CD4-positive, alpha-beta T cell treated with Interleukin-2 at 100 ng/mL for 4 hours (primary cell): Measurements from ENCODE around the gene ADAMTS14.
"Not testable (repeated sequence)": the region's sequence is repeated elsewhere in the genome, so short reads cannot be mapped to it uniquely, and the experiment has no call there.

ENCODE experiments used
- DNase-seq: peaks from one replicate; pipeline ENCODE4 v3.0.0-alpha.2; 2020; ENCODE audit warnings: low spot score

The ADAMTS14 gene

DNA sequence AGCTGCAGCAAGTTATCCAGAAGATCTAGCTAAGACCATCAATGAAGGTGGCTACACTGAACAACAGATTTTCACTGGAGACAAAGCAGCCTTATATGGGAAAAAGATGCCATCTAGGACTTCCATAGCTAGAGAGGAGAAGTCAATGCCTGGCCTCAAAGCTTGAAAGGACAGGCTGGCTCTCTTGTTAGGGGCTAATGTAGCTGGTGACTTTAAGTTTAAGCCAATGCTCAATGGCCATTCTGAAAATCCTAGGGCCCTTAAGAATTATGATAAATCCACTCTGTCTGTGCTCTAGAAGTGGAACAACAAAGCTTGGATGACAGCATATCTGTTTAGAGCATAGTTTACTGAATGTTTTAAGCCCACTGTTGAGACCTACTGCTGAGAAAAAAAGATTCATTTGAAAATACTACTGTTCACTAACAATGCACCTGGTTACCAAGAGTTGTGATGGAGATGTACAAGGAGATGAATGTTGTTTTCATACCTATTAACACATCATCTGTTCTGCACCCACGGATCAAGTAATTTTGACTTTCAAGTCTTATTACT, 13.6 kb upstream of the ADAMTS14 start:
- no peak for DNase-seq

DNA sequence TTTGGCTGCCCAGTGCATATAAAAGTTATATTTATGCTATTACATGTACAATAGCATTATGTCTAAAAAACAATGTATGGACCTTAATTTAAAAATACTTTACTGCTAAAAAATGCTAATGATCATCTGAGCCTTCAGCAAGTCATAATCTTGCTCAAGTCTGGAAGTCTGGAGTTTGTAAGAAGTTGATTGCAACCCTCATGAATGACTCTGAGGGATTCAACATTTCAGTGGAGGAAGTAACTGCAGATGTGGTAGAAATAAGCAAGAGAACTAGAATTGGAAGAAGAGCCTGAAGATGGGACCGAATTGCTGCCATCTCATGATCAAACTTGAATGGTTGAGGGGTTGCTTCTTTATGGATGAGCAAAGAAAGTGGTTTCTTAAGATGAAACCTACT, 13.0 kb upstream of the ADAMTS14 start:
- no peak for DNase-seq

DNA sequence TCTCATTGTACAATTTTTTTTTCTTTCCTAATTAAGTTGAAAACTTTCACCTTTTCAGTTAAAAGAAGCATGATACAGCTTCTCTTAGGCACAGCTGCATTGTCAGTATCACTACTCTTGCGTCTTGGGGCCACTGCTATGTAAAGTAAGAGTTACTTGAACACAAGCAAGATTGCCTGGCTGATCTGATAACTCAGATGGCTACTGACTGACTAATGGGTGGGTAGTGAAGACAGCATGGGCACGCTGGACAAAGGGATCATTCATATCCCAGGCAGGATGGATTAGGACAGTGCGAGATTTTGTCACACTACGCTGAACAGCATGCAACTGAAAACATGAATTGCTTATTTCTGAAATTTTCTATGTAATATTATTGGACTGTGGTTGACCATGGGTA, 11.6 kb upstream of the ADAMTS14 start:
- no peak for DNase-seq

GRCh38 chr10:70661623-70662361, 10.5 kb upstream of the ADAMTS14 start:
- DNase-seq = no peak

- DNase-seq = no peak
Measured at GRCh38 chr10:70662362-70663220, 9.7 kb upstream of the ADAMTS14 start.

- not testable (repeated sequence) for DNase-seq
Measured at GRCh38 chr10:70663458-70664409, 8.6 kb upstream of the ADAMTS14 start.

DNA sequence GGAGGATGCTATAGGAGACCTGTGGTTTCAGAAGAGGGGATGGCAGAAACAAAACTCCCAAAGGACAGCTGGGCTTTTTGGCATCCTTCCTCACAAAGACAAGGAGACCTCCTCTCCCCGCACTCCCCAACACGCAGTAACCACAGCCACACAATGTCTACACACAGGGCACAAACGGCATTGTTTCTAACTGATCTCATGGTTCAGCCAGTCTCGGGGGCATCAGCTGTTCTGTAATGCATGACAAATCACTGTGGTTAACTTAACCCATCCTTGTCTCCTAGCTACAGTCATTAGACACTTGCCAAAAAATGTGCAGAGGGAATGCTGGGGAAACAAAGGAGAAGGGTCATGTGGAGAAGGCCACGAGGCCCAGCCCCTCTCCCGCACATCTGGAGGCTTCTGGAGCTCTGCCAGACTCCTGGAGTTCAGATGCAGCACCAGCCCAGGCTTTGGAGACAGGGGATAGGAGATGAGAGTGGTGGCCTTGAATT, 7.6 kb upstream of the ADAMTS14 start:
- no peak for DNase-seq

- no peak for DNase-seq
Measured at GRCh38 chr10:70666960-70667798, 5.1 kb upstream of the ADAMTS14 start.

GRCh38 chr10:70667818-70668217, 4.5 kb upstream of the ADAMTS14 start:
- DNase-seq = not testable (repeated sequence)

- no peak for DNase-seq
Measured at GRCh38 chr10:70668454-70668970, 3.8 kb upstream of the ADAMTS14 start.

DNA sequence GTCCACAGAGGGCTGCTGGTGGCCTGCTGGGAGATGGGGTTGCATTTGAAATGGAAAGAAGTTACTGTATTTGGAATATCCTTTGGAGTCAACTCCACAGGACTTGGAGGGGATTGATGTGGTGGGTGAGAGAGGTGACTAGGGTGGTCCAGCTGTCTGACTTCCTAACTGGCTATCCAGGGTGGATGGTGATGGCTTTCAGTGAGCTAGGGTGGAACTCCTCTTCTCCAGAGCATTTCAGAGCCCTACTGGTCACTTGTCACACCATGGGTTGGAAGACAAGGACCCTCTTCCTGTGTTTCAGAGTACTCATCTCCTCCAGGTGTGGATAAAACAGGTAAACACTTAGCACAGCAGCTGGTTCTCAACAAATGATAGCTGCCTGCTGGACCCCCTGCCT, 3.3 kb upstream of the ADAMTS14 start:
- no peak for DNase-seq

GRCh38 chr10:70669732-70670317, 2.5 kb upstream of the ADAMTS14 start:
- DNase-seq = no peak

- DNase-seq = no peak
Measured at GRCh38 chr10:70671619-70672164, 614 bp upstream of the ADAMTS14 start.

DNA sequence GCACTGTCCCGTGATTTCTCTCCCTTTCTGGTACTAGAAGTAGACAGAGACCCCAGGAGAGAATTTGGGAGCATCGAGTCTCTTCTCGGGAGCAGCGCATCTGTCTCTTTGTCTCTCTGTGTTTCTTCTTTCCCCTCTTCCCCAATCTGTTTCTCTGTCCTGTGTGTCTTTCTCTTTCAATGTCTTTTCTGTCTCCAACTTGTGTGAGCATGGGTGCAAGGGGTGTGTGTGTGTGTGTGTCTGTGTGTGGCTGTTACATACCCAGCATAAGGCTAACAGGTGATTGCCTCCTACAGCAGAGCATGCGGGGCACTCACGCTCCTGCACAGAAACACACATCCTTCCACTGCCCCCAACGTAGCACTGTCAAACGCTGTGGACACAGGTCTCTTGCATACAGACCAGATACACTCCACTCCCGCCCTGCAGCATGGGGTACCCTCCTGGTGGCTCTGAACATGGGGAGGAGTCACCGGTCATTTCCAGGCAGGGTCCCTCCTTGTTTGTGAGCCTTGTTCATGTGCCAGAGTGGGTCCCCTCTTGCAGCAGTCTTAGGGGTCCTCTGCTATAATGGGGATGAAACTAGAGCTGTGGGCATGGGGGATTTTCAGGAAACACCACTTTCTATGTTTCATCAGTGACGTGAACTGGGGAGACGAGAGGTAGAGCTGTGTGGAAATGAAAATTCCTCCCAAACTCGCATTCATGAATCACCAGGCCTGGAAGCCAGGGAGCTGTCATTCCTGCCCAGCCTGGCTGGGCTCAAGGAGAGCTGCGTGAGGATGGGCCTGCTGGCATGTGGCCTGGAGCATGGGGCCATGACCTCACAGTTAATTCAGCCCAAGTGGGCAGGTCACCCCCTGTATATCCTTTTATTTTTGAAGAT, 980 bp downstream of the ADAMTS14 start:
- no peak for DNase-seq

DNA sequence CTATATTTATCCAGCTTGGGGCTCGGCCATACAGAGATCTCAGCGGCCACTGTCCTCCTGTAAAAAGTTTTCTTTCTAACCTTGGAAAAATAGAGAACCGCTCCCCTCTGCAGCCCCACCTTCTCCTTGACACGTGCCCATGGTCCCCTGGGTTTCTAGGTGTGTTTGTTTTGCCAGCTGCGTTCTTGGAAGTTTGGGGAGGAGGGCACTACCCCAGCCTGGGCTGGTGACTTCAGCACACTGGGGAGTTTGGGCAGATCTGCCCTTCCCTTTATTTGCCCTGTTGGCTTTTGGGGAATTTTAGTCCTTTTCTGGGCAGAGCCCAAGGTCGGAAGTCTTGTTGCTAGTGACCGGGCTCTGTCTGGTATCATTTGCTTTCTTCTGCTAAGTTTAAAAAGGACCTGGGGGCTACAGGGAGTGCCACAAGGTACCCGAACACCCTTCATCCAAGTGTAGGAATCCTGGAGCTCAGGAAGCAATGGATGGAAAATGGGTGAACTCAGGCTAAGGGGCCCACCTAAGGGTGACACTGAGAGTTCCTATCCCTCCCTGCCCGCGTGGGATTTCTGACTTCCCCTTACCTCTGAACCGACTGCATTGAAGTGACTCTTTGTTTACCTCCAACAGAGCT, 1.7 kb downstream of the ADAMTS14 start:
- DNase-seq = no peak

DNA sequence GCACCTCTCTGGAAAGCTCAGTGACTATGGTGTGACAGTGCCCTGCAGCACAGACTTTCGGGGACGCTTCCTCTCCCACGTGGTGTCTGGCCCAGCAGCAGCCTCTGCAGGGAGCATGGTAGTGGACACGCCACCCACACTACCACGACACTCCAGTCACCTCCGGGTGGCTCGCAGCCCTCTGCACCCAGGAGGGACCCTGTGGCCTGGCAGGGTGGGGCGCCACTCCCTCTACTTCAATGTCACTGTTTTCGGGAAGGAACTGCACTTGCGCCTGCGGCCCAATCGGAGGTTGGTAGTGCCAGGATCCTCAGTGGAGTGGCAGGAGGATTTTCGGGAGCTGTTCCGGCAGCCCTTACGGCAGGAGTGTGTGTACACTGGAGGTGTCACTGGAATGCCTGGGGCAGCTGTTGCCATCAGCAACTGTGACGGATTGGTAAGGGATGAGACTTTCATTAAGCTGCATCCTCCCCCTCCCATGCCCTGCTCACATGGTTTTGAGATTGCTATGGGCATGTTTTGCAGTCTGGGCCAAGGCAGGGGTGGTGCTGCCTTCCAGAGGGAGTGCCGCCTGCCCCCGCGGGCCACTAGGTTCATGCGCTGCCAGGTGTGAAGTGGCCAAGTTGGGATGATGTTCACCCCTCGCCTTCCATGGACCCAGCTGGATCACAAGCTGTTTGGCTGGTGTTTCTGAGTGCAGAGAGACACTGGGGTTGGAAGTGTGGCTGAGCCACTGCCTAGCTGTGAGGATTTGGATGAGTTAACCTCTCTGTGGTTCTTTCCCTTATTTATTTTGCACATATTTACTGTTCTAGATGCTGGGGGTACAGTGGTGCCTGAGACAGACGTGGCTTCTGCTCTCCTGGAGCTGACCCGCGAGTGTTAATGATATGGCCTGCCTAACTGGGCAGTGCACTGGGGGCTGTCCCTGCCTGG, 2.5 kb downstream of the ADAMTS14 start:
- DNase-seq = no peak

DNA sequence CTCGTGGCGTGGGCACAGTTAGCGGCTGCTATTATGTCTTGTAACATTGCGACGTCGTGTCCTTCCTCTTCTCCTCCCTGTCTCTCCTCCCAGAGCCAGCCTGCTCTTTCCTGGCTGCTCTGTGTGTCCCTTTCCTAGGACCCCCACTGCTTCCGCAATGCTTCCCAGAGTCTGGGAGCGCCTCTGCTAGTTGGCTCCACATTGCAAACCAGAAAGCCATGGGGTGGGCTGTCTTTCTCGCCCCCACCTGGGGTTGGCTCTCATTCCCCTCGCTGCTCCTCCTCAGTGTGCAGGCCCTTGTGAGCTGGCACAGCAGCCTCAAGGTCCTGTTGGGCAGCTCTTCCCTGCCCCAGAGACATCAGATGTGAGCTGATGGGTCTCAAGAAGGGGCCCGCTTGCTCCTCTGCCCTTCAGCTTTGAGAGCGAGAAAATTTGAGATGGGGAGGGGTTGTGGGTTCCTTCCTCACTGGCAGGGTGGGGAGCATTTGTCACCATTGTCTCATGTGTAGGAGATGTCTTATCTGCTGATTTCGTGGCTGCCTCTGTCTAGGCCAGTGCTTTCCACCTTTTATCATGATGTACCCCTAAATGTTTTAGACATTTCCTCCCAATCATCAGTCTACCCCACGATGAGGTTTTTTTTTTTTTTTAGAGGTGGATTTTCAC, 3.3 kb downstream of the ADAMTS14 start:
- DNase-seq = no peak
